ENCODE results near the gene VPS35L. TPM values are rescaled to one million over a fixed set of nuclear protein-coding genes. Genes with fewer than 3 reads are reported as not detected.

The VPS35L gene
- total RNA-seq, 1 donor from 2014 or later = 30.1 TPM

DNA sequence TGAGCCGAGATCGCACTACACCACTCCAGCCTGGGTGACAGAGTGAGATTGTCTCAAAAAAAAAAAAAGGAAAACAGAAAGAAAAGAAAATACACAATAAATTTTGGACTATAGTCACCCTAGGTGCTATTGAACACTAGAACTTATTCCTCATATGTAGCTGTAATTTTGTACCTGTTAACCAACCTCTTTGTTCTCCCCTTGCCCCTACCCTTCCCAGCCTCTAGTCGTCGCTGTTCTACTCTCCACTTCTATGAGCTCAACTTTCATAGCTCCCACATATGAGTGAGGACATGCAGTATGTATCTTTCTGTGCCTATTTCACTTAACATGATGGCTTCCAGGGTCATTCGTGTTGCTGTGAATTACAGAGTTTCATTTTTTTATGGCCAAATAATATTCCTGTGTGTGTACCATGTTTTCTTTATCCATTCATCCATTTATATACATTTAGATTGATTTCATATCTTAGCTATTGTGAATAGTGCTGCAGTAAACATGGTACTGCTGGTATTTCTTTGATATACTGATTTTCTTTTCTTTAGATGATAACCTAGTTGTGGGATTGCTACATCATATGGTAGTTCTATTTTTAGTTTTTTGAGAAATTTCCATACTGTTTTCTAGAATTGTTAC lies 28.3 kb downstream of the VPS35L start:
- intact Hi-C loops (cut with DNase I) = no loop called here
- no peak for DNase-seq (ENCODE audit: low spot score)

DNA sequence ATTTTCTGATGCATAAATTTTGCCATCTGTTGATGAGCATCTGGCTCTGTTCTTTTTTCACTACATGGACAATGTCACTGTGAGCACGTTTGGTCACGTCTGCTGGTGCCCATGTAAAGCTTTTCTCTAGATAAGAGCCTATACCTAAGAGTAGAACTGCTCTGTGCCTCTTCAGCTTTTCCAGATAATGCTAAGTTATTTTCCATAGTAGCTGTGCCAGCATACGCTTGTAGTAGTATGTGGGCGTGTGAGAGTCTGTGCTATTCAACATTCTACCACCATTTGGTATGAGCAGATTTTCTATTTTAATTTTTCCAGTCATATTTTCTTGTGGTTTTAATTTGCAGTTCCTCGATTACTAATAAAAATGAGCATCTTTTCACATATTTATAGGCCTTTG lies 33.2 kb downstream of the VPS35L start:
- intact Hi-C loops (cut with DNase I) = no loop called here
- DNase-seq (ENCODE audit: low spot score) = no peak

DNA sequence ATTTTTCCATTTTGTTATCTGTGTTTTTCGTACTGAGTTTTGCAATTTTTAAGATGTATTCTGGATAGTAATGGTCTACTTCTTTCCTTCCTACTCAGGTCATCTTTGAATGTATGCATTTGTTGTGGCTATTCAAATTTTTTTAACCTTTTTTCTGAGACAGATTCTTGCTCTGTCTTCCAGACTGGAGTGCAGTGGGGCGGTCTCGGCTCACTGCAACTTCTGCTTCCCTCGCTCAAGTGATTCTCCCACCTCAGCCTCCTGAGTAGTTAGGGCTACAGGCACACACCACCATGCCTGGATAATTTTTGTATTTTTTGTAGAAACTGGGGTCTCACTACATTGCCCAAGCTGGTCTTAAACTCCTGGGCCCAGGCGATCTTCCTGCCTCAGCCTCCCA lies 33.6 kb downstream of the VPS35L start:
- no peak for DNase-seq (ENCODE audit: low spot score)
- intact Hi-C loops (cut with DNase I) = no loop called here

DNA sequence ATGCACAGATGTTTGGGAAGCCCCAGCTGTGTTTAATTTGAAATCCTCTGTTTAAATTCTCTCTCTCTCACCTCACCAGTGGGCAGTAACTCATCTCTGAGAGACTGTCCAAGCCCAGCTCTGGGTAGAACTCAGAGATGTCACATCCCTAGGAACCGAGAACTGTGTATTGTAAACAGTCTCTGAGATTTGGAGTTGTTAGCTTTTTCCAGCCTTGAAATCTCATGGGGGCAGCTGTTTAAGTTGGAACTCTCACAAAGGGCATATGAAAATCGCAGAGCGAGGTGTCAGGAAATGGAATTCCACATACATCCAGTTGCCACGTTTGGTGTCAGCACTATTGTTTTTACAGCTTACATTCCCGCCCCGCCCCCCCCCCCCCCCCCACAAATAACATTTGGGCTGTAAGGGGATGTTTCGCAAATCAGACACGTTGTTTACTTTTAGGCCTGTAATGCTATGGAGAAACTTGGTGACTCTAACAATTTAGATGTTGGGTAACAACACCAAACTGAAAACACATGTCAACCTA lies 34.3 kb downstream of the VPS35L start:
- intact Hi-C loops (cut with DNase I) = no loop called here
- no peak for DNase-seq (ENCODE audit: low spot score)

DNA sequence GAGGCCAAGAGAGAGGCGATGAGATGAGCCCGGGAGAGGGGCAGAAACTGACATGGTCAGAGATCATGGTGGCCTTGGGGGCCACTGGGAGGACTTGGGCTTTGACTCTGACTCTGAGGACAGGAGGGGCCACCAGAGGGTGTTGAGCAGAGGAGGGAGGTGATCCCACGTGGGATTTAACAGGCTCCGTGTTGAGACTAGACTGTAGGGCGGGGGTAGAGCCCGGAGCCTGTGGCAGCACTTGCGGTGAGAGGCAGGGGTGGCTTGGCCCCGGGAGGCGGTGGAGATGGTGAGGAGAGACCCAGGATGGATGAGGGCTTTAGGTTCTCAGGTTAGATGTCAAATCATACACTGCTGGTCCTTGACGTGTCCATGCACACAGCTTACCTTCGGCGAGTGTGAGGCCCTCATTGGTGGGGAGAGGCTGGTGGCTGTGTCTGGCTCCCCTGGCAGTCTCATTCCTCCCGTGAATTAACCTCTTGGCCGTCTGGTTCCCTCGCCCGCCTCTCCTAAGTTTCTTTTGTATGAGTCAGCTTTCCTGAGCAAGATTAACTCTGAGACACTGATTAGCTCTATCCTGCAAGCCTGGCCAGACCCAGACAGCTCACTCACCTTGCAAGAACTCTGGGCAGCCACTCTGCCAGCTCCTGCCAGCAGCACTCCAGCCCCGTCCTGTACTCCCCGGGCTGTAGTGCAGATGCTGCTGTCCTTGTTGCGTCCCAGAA lies 39.7 kb downstream of the VPS35L start:
- DNase-seq (ENCODE audit: low spot score) = no peak
- intact Hi-C loops (cut with DNase I) = no loop called here

DNA sequence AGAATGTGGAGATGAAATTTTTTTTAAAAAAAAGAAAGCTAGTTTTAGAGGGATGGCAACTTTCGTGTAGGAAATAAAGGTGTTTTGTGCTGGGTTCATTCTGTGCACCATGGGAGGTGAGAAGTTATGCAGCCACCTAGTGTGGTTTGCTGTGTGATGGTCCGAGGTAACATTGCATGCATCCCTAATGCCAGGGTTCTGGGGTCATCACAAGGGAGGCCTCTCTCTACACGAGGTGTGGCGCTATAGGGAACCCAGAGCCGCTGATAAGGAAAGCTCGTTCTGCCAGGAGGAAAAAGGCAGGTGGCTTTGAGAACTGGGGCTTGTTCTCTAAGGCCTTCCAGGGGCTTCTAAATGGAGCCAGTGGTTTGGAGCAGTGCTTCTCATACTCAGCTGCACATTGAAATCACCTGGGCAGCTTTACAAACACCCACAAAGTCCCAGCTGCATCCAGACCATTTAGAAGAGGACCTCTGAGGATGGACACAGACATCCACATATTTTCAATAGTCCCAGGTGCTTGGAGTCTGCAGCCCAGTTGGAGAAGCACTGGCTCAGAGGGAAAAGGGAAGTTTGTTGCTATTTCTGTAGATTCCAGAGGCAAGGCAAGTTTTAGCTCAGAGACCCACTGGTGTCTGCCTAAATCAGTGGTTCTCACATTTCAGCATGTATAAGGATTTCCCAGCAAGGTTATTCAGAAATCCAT lies 43.5 kb downstream of the VPS35L start:
- DNase-seq (ENCODE audit: low spot score) = no peak
- intact Hi-C loops (cut with DNase I) = no loop called here

DNA sequence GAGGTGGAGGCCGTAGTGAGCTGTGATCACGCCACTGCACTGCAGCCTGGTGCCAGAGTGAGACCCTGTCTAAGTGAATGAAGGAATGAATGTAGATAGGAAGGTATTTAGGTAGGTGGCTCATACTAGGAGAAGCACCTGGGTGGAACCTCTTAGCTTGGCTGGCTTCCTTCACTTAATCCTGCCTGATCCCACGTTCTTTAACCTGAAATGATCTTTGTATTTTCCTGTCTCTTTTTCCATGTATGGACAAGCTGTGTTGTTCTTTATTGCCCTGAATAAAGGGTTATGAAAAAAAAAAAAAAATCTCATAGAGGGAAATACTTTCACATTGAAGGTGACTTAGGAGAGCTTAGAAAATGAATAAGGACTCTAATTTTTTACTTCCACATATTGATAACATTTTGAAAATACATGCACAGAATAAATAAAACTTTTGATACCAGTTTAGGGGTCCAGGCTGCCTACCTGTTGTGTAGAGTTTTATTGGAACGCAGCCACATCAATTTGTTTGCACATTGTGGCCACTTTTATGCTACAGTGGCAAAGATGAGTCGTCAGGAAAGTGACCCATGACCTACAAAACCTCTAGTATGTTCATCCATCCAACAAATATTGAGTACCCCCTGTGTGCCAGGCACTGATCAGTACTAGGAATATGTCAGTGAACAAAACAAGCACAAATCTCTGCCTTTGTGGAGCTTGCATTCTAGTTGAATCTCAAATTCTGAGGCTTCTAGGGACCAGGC lies 44.6 kb downstream of the VPS35L start:
- DNase-seq (ENCODE audit: low spot score) = no peak
- intact Hi-C loops (cut with DNase I) = loop anchor here (10.0 kb wide), 1 partner anchor 95 kb away; no protein-coding TSS in a partner anchor

DNA sequence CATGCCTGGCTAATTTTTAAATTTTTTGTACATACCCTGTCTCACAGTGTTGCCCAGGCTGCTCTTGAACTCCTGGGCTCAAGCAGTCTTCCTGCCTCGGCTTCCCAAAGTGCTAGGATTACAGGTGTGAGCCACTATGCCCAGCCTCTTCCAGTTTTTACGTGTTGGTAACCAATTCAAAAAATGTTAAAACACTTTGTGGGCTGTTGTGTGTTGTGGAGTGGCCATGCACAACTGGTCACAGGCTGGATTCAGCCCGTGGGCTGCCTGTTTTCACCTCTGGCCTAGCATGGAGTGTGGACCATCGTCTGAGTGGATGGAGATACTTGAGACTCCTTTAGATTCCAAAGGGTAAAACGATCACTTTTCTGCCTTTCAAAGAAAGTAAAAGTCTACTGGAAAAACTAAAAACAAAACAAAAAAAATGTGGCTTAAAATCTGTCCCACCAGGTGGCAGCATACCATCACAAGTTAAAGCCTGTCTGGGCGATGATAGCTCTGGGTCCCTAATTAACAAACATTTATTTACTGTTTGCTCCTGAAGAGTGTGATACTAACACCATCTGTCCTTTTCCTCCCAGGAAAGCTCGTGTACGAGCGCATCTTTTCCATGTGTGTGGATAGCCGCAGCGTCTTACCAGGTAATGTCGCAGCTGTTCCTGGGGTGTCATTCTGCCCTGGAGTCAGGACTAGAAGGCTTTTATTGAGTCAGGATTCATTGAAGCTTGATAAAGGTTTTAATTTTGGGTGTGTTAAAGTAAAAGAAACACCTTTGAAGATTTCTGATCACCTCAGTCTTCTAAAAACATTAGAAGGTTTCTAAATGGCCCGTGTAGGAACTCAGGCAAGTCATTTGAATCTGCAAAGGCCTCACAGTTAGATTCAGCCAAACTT lies 45.8 kb downstream of the VPS35L start:
- DNase-seq (ENCODE audit: low spot score) = no peak
- intact Hi-C loops (cut with DNase I) = loop anchor here (1.0 to 10.0 kb wide), 2 partner anchors 93 to 285 kb away; no protein-coding TSS in a partner anchor

DNA sequence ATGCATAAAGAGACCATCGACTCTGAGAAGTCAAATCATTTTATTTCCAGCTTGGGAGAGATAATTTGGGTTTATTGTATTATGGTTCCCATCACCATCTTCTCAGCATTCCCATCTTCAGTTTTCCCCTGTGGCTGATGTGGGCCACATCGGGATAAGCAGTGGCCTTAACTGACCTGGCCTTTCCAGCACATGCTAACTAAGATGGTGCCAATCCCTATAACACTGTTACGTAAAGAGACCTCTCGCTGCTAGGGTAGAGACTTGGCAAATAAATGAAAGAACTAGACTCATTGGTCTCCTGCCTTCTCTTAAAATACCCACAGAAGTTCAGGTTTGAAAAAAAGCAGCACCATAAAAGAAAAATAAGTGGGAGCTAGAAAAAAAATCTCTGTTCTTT lies 49.4 kb downstream of the VPS35L start:
- no peak for DNase-seq (ENCODE audit: low spot score)
- intact Hi-C loops (cut with DNase I) = loop anchor here (10.0 kb wide), 1 partner anchor 90 kb away; no protein-coding TSS in a partner anchor

DNA sequence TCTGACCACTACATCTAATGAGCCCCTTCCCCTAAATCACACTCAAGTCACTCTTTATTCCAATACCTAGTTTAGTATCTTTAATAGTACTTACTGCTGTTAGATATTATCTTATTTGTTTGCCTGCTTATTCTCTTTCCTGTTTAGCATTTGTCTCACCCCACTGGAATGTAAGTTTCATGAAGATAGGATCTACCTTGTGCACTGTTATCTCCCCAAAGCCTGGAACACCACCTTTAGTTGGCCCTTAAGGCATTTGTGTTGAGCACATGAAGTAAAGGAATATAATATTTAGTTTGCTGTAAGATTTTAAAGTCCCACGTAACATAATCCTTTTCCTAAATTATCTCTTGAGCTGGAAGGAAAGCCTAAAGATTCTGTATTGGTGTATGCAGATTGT lies 50.2 kb downstream of the VPS35L start:
- DNase-seq (ENCODE audit: low spot score) = no peak
- intact Hi-C loops (cut with DNase I) = loop anchor here (10.0 kb wide), 1 partner anchor 89 kb away; no protein-coding TSS in a partner anchor

DNA sequence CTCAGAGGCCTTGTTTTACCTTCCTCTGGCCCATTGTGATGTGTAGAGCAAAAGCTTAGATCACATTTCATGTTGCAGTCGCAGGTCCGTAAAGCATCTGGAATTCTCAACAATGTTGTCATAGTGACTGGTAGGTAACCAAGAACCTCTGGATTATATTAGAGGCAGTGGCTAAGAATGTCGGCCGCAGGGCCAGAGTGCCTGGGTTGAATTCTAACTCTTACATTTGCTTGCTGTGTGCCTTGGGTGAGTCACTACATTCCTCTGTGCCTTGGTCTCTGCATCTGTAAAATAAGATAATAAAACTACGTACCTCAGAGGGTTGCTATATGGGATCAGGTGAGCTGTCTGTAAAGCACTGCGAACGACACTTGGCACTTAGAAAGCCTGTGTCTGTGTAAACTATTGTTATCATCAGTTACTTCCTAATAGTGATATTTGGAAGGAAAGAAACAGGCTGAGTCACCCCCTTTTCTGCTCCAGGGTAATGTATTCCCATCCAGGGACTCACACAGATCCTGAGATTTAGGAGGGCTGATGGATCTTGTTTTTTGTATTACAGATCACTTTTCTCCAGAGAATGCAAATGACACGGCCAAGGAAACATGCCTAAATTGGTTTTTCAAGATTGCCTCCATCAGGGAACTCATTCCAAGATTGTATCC lies 52.2 kb downstream of the VPS35L start:
- intact Hi-C loops (cut with DNase I) = loop anchor here (10.0 kb wide), 1 partner anchor 87 kb away; no protein-coding TSS in a partner anchor

DNA sequence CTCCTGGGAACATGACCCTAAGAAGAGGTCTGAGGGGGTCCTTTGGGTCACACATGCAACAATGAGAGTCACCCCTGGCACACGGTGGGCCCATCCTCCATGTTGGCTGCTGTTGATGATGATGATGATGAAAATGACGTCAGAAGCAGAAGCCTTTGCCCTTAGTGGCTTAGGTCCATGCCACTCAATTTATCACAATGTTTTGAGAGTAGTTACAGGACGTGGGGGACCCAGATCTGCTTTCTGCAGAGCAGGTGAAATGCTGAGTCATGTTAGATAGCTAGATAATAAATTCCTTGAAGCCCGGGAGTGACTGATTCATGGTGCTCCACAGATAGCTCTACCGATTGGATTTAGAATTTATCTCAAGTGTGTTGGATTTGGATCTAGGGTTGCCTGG lies 53.9 kb downstream of the VPS35L start:
- DNase-seq (ENCODE audit: low spot score) = no peak
- intact Hi-C loops (cut with DNase I) = loop anchor here (10.0 kb wide), 1 partner anchor 85 kb away; no protein-coding TSS in a partner anchor

More for the DNA sequence above, 52.2 kb downstream of the VPS35L start:
- no peak for DNase-seq (ENCODE audit: low spot score)

DNA sequence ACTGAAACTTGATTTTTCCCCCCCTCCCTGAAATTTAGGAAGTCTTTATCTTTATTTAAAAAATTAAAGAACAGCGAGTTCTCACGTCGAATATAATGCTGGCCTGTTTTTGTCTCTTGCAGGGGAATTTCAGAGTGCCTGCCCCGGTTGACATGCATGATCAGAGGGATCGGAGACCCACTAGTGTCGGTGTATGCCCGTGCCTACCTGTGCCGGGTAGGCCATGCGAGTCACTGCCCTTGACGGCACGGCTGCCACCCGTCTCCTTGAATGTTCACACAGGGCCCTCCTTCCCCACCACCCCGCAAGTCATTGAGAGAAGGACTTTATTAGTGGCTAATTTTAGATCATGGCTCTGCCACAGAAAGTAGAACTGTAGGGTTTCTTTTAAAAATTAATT lies 54.7 kb downstream of the VPS35L start:
- intact Hi-C loops (cut with DNase I) = no loop called here
- DNase-seq (ENCODE audit: low spot score) = no peak

DNA sequence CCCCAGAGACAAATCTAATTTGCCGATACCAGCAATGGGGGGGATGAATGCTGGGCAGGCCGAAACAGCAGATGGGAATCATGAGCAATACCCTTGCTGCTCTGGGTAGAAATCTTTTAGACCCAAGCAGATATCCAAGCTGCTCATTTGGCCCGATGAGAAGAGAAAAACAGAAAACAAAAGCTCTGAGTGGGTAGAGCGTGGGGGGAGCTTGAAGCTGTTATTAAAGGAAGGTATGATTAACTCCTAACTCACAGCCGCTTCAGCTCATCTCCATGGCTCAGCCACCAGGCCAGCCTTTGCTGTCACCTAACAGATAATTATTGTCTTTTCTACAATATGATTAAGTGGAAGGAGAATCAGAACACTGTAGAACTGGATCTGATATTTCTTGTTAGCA lies 58.3 kb downstream of the VPS35L start:
- intact Hi-C loops (cut with DNase I) = no loop called here
- no peak for DNase-seq (ENCODE audit: low spot score)

DNA sequence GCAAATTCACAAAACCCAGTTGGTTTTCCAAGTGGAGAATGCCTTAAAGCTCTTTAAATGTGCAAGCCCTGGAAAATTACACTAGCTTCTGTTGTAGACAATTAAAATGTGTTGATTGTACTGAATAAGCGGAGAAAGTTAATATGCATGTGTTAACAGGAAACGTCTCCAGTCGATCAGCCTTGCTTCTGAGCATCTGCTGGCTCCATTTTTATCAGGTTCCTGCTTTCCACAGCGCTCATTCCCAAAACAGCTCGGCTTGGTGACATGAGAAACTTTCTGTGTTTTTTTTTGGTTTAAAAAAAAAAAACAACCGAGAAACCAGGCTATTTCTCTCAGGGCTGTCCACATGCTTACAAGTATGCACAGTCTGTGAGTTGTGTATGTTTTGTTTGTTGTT lies 60.7 kb downstream of the VPS35L start:
- no peak for DNase-seq (ENCODE audit: low spot score)
- intact Hi-C loops (cut with DNase I) = no loop called here

DNA sequence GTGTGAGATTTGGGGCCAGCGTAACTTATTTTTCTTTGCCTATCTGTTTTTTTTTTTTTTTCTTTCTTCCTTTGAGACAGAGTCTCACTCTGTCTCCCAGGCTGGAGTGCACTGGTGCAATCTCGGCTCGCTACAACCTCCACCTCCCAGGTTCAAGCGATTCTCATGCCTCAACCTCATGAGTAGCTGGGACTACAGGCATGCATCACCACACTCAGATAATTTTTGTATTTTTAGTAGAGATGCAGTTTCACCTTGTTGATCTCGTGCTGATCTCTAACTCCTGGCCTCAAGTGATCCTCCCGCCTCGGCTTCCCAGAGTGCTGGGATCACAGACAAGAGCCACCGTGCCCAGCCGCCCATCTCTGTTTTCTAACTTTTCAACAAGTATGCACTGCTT lies 63.4 kb downstream of the VPS35L start:
- DNase-seq (ENCODE audit: low spot score) = no peak
- intact Hi-C loops (cut with DNase I) = no loop called here

DNA sequence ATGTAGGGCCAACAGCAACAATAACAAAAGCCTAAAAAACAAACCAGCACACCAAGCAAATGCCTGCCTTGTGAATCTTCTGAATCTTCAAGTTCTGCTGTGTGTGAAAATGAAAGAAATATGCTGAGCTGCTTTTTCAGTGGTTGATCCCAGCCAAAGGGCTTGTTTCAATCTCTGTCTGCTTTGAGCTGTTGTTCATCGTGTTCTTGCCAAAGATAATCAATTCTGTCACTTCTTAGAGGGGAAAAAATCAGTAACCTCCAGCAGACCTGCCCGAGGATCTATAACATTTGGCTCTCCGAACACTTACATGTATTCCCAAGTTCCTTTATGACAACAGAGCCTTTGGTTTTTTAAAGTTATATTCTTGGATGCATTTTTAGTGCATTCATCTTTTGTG lies 65.9 kb downstream of the VPS35L start:
- DNase-seq (ENCODE audit: low spot score) = no peak
- intact Hi-C loops (cut with DNase I) = no loop called here

DNA sequence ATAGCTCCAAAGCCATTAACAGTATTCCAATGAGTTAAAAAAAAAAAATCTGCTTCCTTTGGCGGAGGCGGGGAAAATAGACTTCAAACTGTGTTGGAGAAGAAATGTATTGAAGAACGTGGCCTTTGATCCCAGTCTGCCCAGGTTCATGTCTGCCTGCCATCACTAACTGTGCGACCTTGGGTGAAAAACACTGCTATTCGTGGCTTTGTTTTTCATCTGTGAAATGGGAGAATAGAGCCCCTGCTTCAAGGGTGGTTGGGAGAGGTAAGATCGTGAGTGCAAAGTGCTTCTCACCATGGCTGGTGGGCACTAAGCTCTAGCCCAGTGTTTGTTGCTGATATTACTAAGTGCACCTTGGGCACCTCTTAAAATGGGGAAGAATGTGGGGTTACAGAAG lies 69.5 kb downstream of the VPS35L start:
- intact Hi-C loops (cut with DNase I) = no loop called here
- no peak for DNase-seq (ENCODE audit: low spot score)

Measured in cardiac septum (tissue), 1 donor.